Astrocyte of the cerebellum (primary cell): Measurements from ENCODE around the gene C15orf39.

Experiments used
- DNase-seq: peaks from one replicate; pipeline ENCODE4 v3.0.0-alpha.2; 2011; ENCODE audit warnings: low read depth
- H3K4me3 ChIP-seq: 2 replicates; pipeline ENCODE4 v1.5.1; 2011; ENCODE audit warnings: mild to moderate bottlenecking, low read depth, low read length, moderate library complexity
- CTCF ChIP-seq: IDR thresholded peaks from 2 replicates; pipeline ENCODE4 v1.5.1; 2012; ENCODE audit warnings: low read length, low read depth, moderate library complexity, mild to moderate bottlenecking; ENCODE audit errors: missing control alignments
- in situ Hi-C: cut with HindIII; loops from 2 replicates; pipeline ENCODE4 v1.10.0; 2017; ENCODE audit warnings: low sequenced_read_pairs

C15orf39 gene

DNA sequence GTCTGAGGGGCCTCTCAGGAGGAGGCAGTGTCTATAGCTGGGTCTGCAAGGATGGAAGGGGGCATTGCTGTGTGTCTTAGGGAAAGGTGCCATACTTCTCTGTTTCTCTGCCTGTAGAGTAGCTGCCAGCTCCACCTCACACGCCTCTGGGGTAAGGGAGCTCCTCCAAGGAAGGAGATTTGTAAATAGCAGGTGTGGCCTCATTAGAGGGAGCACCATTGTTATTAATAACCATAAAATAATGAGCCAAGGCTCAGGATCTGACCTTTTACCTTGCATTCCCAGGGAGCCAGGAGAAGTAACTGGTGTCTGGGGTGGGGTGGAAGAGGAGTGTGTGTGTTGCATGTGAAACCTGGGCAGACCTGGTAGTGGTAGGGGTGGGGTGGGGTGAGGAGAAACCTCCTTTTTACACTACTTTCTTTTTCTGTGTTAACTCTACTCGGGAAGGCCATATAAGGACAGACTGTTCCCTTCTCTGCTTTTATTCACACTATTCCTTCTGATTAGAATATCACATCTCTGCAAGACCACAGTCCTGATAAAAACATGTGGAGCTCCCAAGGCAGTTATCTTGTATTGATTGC lies 2.2 kb upstream of the C15orf39 start:
- TF ChIP-seq CTCF = no peak
- in situ Hi-C loops = no loop called here
- no peak for DNase-seq
- H3K4me3 ChIP-seq = no peak overlapping the region

GRCh38 chr15:75200391-75200764 lies 1.3 kb upstream of the C15orf39 start:
- no peak for DNase-seq
- TF ChIP-seq CTCF = no peak
- in situ Hi-C loops = no loop called here
- H3K4me3 ChIP-seq = no peak overlapping the region

GRCh38 chr15:75200765-75201615 lies 692 bp upstream of the C15orf39 start:
- no peak for TF ChIP-seq CTCF
- no peak for DNase-seq
- in situ Hi-C loops = no loop called here
- H3K4me3 ChIP-seq = peak overlapping the region; percentile 63

DNA sequence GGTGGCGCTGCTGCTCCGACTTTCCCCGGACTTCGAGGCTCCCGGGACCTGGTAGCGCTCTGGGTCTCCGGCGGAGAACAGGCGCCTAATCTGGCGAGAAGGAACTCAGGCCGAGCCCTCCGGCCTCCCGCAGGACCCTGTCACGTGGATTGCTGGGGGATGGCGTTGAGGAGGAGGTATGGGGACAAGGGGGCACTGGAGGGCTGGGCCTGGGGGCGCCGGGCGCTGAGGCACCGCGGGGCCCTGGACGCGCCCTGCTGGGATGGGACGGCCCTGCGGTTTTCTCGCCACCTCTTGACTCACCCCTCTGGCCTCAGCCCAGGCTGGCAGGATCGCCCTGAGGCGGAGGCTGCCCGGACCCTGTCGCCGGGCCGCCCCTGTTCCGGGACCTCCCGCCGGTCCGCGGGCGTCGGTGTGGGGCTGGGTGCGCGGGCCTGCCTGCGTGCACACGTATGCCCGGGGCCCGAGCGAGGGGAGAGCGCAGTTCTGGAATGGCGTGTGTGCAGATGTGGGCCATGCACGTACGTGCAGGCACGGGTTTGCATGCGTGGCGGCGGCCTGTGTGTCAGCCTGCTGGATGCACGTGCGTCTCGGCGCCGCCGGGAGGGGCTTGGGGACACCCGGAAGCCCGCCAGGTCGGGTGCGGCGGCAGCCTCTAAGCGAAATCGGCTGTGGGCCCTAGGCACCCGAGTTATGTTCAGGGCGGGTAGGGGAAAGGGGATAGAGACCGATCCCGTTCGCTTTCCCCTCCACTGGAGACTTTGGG lies 752 bp downstream of the C15orf39 start:
- no peak for TF ChIP-seq CTCF
- in situ Hi-C loops = no loop called here
- peak overlapping the region; percentile 63 for H3K4me3 ChIP-seq
- no peak for DNase-seq

- in situ Hi-C loops = no loop called here
- no peak for DNase-seq
These were observed 1.6 kb downstream of the C15orf39 start for GRCh38 chr15:75203017-75203907.

More at GRCh38 chr15:75203017-75203907, 1.6 kb downstream of the C15orf39 start:
- H3K4me3 ChIP-seq = peak overlapping the region; percentile 63
- TF ChIP-seq CTCF = no peak
